ENCODE results near the gene SAMD11. TPM values are rescaled to one million over a fixed set of nuclear protein-coding genes. Genes with fewer than 3 reads are reported as not detected.

The SAMD11 gene
- total and polyA plus RNA-seq, 2 experiments from 2014 or later, result 8.2 to 40.9 TPM

- Histone ChIP-seq H3K9me2 (ENCODE audit: insufficient read depth) (no peaks in the 10 kb centered on the region), H3K4me2 (ENCODE audit: unreplicated experiment) (no peak overlapping the region), H3K9ac (no peak overlapping the region), H2AFZ (no peak overlapping the region), H3K27ac (no peak overlapping the region), H4K20me1 (ENCODE audit: insufficient read depth) (no peaks in the 10 kb centered on the region), H3K4me1 (ENCODE audit: insufficient read depth) (0 out of 2 replicates have a peak, but pooled peaks cover 6% of the 10 kb centered on the region), H3K36me3 (ENCODE audit: low read depth) (no peaks in the 10 kb centered on the region), H3K9me3 (ENCODE audit: low read depth) (no peaks in the 10 kb centered on the region), H3K27me3 (replicated peaks; ENCODE audit: insufficient read depth) (no peaks in the 10 kb centered on the region), H3F3A (ENCODE audit: insufficient read depth) (no peaks in the 10 kb centered on the region; the same call in 1 of the 2 replicates), H3K4me3 (no peak overlapping the region), H3K79me2 (ENCODE audit: insufficient read depth) (peaks cover 39% of the 10 kb centered on the region)
- WGBS, 2 experiments (ENCODE audit: low coverage in 1 of 2, low lambda C conversion rate in 2 of 2, missing lambda C conversion rate in 2 of 2), result 93 to 95% methylated on average over 29 to 40 of the region's 40 CpGs
- no peak for TF ChIP-seq EZH2phosphoT487 (IDR thresholded peaks at IDR 0.05; ENCODE audit: insufficient read depth, low read depth)
- TF ChIP-seq EZH2 (IDR thresholded peaks at IDR 0.05; ENCODE audit: insufficient read depth, poor library complexity, severe bottlenecking), result no peak
- in situ Hi-C loops (cut with MboI), result no loop called here
- DNase-seq, result no peak
Measured at GRCh38 chr1:929712-930632, 6.2 kb downstream of the SAMD11 start.

- no peaks in the 10 kb centered on the region for H3K9me3 ChIP-seq (ENCODE audit: low read depth)
- no peaks in the 10 kb centered on the region for H3K27me3 ChIP-seq (replicated peaks; ENCODE audit: insufficient read depth)
- H3K36me3 ChIP-seq (ENCODE audit: low read depth), result no peaks in the 10 kb centered on the region
- H3K4me3 ChIP-seq, result no peak overlapping the region
- H4K20me1 ChIP-seq (ENCODE audit: insufficient read depth), result no peaks in the 10 kb centered on the region
- DNase-seq, result no peak
- H3K9me2 ChIP-seq (ENCODE audit: insufficient read depth), result no peaks in the 10 kb centered on the region
- no peak overlapping the region for H3K27ac ChIP-seq
- peaks cover 35% of the 10 kb centered on the region for H3K79me2 ChIP-seq (ENCODE audit: insufficient read depth)
- H3K4me1 ChIP-seq (ENCODE audit: insufficient read depth), result 0 out of 2 replicates have a peak, but pooled peaks cover 6% of the 10 kb centered on the region
- in situ Hi-C loops (cut with MboI), result no loop called here
- TF ChIP-seq EZH2phosphoT487 (IDR thresholded peaks at IDR 0.05; ENCODE audit: insufficient read depth, low read depth) (no peak), EZH2 (IDR thresholded peaks at IDR 0.05; ENCODE audit: insufficient read depth, poor library complexity, severe bottlenecking) (no peak)
- H3F3A ChIP-seq (ENCODE audit: insufficient read depth), result no peaks in the 10 kb centered on the region; the same call in 1 of the 2 replicates
- H2AFZ ChIP-seq, result no peak overlapping the region
- no peak overlapping the region for H3K9ac ChIP-seq
- H3K4me2 ChIP-seq (ENCODE audit: unreplicated experiment), result no peak overlapping the region
- 78 to 82% methylated on average over 15 to 18 of the region's 18 CpGs for WGBS, 2 experiments (ENCODE audit: low coverage in 1 of 2, low lambda C conversion rate in 2 of 2, missing lambda C conversion rate in 2 of 2)
Measured at GRCh38 chr1:930633-931138, 7.0 kb downstream of the SAMD11 start.

- Histone ChIP-seq H3K9me2 (ENCODE audit: insufficient read depth) (no peaks in the 10 kb centered on the region), H4K20me1 (ENCODE audit: insufficient read depth) (no peaks in the 10 kb centered on the region), H3K4me1 (ENCODE audit: insufficient read depth) (no peaks in the 10 kb centered on the region), H3K79me2 (ENCODE audit: insufficient read depth) (peaks cover 27% of the 10 kb centered on the region), H3K27ac (no peak overlapping the region), H3K4me2 (ENCODE audit: unreplicated experiment) (no peak overlapping the region), H3K9me3 (ENCODE audit: low read depth) (no peaks in the 10 kb centered on the region), H3F3A (ENCODE audit: insufficient read depth) (no peaks in the 10 kb centered on the region; the same call in 1 of the 2 replicates), H3K36me3 (ENCODE audit: low read depth) (no peaks in the 10 kb centered on the region), H2AFZ (no peak overlapping the region), H3K9ac (no peak overlapping the region), H3K27me3 (replicated peaks; ENCODE audit: insufficient read depth) (no peaks in the 10 kb centered on the region), H3K4me3 (no peak overlapping the region)
- TF ChIP-seq EZH2 (IDR thresholded peaks at IDR 0.05; ENCODE audit: insufficient read depth, poor library complexity, severe bottlenecking) (no peak), EZH2phosphoT487 (IDR thresholded peaks at IDR 0.05; ENCODE audit: insufficient read depth, low read depth) (no peak)
- WGBS, 2 experiments (ENCODE audit: low coverage in 1 of 2, low lambda C conversion rate in 2 of 2, missing lambda C conversion rate in 2 of 2), result 65 to 69% methylated on average over 15 of the region's 15 CpGs
- DNase-seq, result no peak
- in situ Hi-C loops (cut with MboI), result no loop called here
Measured at GRCh38 chr1:931380-932172, 7.9 kb downstream of the SAMD11 start.

- no peaks in the 10 kb centered on the region for H3K9me3 ChIP-seq (ENCODE audit: low read depth)
- DNase-seq, result no peak
- 66 to 67% methylated on average over 12 to 16 of the region's 16 CpGs for WGBS, 2 experiments (ENCODE audit: low coverage in 1 of 2, low lambda C conversion rate in 2 of 2, missing lambda C conversion rate in 2 of 2)
- no peaks in the 10 kb centered on the region for H3K4me1 ChIP-seq (ENCODE audit: insufficient read depth)
- no peak overlapping the region for H3K4me3 ChIP-seq
- H3K36me3 ChIP-seq (ENCODE audit: low read depth), result no peaks in the 10 kb centered on the region
- no peak overlapping the region for H3K4me2 ChIP-seq (ENCODE audit: unreplicated experiment)
- no peak overlapping the region for H2AFZ ChIP-seq
- H3K27me3 ChIP-seq (replicated peaks; ENCODE audit: insufficient read depth), result no peaks in the 10 kb centered on the region
- no peaks in the 10 kb centered on the region for H3K9me2 ChIP-seq (ENCODE audit: insufficient read depth)
- in situ Hi-C loops (cut with MboI), result no loop called here
- peaks cover 21% of the 10 kb centered on the region for H3K79me2 ChIP-seq (ENCODE audit: insufficient read depth)
- TF ChIP-seq EZH2phosphoT487 (IDR thresholded peaks at IDR 0.05; ENCODE audit: insufficient read depth, low read depth) (no peak), EZH2 (IDR thresholded peaks at IDR 0.05; ENCODE audit: insufficient read depth, poor library complexity, severe bottlenecking) (no peak)
- no peaks in the 10 kb centered on the region for H4K20me1 ChIP-seq (ENCODE audit: insufficient read depth)
- no peaks in the 10 kb centered on the region; the same call in 1 of the 2 replicates for H3F3A ChIP-seq (ENCODE audit: insufficient read depth)
- H3K9ac ChIP-seq, result no peak overlapping the region
- no peak overlapping the region for H3K27ac ChIP-seq
Measured at GRCh38 chr1:932173-932510, 8.4 kb downstream of the SAMD11 start.

Measured in GM23248 (cell line).